Activated naive CD4-positive, alpha-beta T cell treated with anti-CD3 and anti-CD28 coated beads, Interleukin-2, amount 50 U/mL, for 72 hours (primary cell): ENCODE results near the gene LIPH. TPM values are rescaled to one million over a fixed set of nuclear protein-coding genes. Genes with fewer than 3 reads are reported as not detected.
A peak's percentile ranks its signal among the peaks of the same experiment; 100 is the strongest.
"Not testable (repeated sequence)": the region's sequence is repeated elsewhere in the genome, so short reads cannot be mapped to it uniquely, and the experiment has no call there.

Experiments
- ATAC-seq, 2 donors: fragments of 150-1000 bp; cut with Tn5 transposase; 2 replicates each; pipeline ENCODE4 v1.10.0; 2021; ENCODE audit warnings: mild to moderate bottlenecking in 2 of 2, moderate library complexity in 2 of 2
- DNase-seq, 2 donors: peaks; one replicate each; pipeline ENCODE4 v3.0.0; 2021 to 2022; ENCODE audit warnings: low spot score in 2 of 2
- H3K27ac Mint-ChIP-seq, 2 donors: one replicate each; pipeline ENCODE4 v1.8.0; 2022; ENCODE audit warnings: mild to moderate bottlenecking in 2 of 2, mixed read lengths in 2 of 2
- H3K36me3 Mint-ChIP-seq, 2 donors: one replicate each; pipeline ENCODE4 v1.8.0; 2022; ENCODE audit warnings: mixed read lengths in 2 of 2
- H3K9me3 Mint-ChIP-seq, 2 donors: one replicate each; pipeline ENCODE4 v1.8.0; 2022; ENCODE audit warnings: mixed read lengths in 2 of 2
- total RNA-seq, 2 donors: library from RNA; stranded (reverse); gene quantifications; one replicate each; pipeline ENCODE4 v1.2.3, GENCODE V29; 2022

The LIPH gene
- not detected for total RNA-seq

- no peak for DNase-seq
These were observed at the start of gene LIPH for GRCh38 chr3:185552358-185552877. Gene LIPH (minus strand): TSS chr3:185552588. CDS start chr3:185552471, 117 bp downstream.

GRCh38 chr3:185595526-185595925 is 43.1 kb upstream of the LIPH start:
- Mint-ChIP-seq H3K9me3 (no peaks in the 10 kb centered on the region), H3K27ac (peak overlapping the region; percentile 13 to 50), H3K36me3 (peaks cover 0 to 7% of the 10 kb centered on the region in 2 donors)
- no peak for ATAC-seq
- DNase-seq, result no peak

More at GRCh38 chr3:185552358-185552877, at the start of gene LIPH:
- peak within 1 kb of the TSS in 1 of 2 donors; percentile 8 for H3K27ac Mint-ChIP-seq
- ATAC-seq, result peak; percentile 92 to 94
- H3K9me3 Mint-ChIP-seq, result no peaks in the 10 kb centered on the region
- no peaks in the 10 kb centered on the region for H3K36me3 Mint-ChIP-seq

GRCh38 chr3:185594073-185594472 is 41.7 kb upstream of the LIPH start:
- ATAC-seq, result no peak
- H3K27ac Mint-ChIP-seq, result no peak overlapping the region
- H3K9me3 Mint-ChIP-seq, result no peaks in the 10 kb centered on the region
- H3K36me3 Mint-ChIP-seq, result peaks cover 0 to 2% of the 10 kb centered on the region in 2 donors
- no peak for DNase-seq

- ATAC-seq (no peak), DNase-seq (no peak)
- H3K36me3 Mint-ChIP-seq, result no peaks in the 10 kb centered on the region
- H3K9me3 Mint-ChIP-seq, result no peaks in the 10 kb centered on the region
- peak overlapping the region; percentile 91 to 96 for H3K27ac Mint-ChIP-seq
These were observed 34.3 kb upstream of the LIPH start for GRCh38 chr3:185586686-185587039.

GRCh38 chr3:185585859-185586685 is 33.7 kb upstream of the LIPH start, which contains the start of gene SENP2:
Gene SENP2 (plus strand): TSS chr3:185586295. CDS start chr3:185586414, 119 bp downstream.
- Mint-ChIP-seq H3K27ac (peak within 1 kb of the TSS; percentile 91 to 96), H3K9me3 (no peaks in the 10 kb centered on the region), H3K36me3 (no peaks in the 10 kb centered on the region)
- DNase-seq (peak; percentile 96 to 99), ATAC-seq (peak; percentile 96 to 97)

- Mint-ChIP-seq H3K36me3 (no peaks in the 10 kb centered on the region), H3K27ac (peak overlapping the region; percentile 91 to 96), H3K9me3 (no peaks in the 10 kb centered on the region)
- ATAC-seq (no peak), DNase-seq (no peak)
These were observed 33.1 kb upstream of the LIPH start for GRCh38 chr3:185585518-185585858.

GRCh38 chr3:185584686-185585085 is 32.3 kb upstream of the LIPH start:
- Mint-ChIP-seq H3K36me3 (no peaks in the 10 kb centered on the region), H3K9me3 (no peaks in the 10 kb centered on the region), H3K27ac (peak overlapping the region in 1 of 2 donors; percentile 91)
- no peak for ATAC-seq
- DNase-seq, result no peak

GRCh38 chr3:185583925-185584324 is 31.5 kb upstream of the LIPH start:
- no peak for DNase-seq
- H3K9me3 Mint-ChIP-seq, result no peaks in the 10 kb centered on the region
- ATAC-seq, result no peak
- no peak overlapping the region for H3K27ac Mint-ChIP-seq
- no peaks in the 10 kb centered on the region for H3K36me3 Mint-ChIP-seq

GRCh38 chr3:185582871-185583270 is 30.5 kb upstream of the LIPH start:
- Mint-ChIP-seq H3K36me3 (no peaks in the 10 kb centered on the region), H3K9me3 (no peaks in the 10 kb centered on the region), H3K27ac (no peak overlapping the region)
- no peak for DNase-seq
- no peak for ATAC-seq

GRCh38 chr3:185582236-185582635 is 29.8 kb upstream of the LIPH start:
- no peak overlapping the region for H3K27ac Mint-ChIP-seq
- DNase-seq (no peak), ATAC-seq (no peak)
- H3K36me3 Mint-ChIP-seq, result no peaks in the 10 kb centered on the region
- H3K9me3 Mint-ChIP-seq, result no peaks in the 10 kb centered on the region

- not testable (repeated sequence) for H3K27ac Mint-ChIP-seq
- H3K36me3 Mint-ChIP-seq, result peaks cover 6 to 11% of the 10 kb centered on the region in 2 donors
- peaks cover 11 to 12% of the 10 kb centered on the region in 2 donors for H3K9me3 Mint-ChIP-seq
- DNase-seq (peak in 1 of 2 donors; percentile 59), ATAC-seq (peak; percentile 78 to 80)
These were observed 22.9 kb upstream of the LIPH start for GRCh38 chr3:185575108-185575869.

- DNase-seq, result no peak
- no peak overlapping the region for H3K27ac Mint-ChIP-seq
- peaks cover 6 to 11% of the 10 kb centered on the region in 2 donors for H3K36me3 Mint-ChIP-seq
- H3K9me3 Mint-ChIP-seq, result peaks cover 11 to 12% of the 10 kb centered on the region in 2 donors
- no peak for ATAC-seq
These were observed 19.8 kb upstream of the LIPH start for GRCh38 chr3:185572183-185572582.

- Mint-ChIP-seq H3K9me3 (no peaks in the 10 kb centered on the region), H3K27ac (no peak overlapping the region), H3K36me3 (no peaks in the 10 kb centered on the region)
- no peak for DNase-seq
- ATAC-seq, result peak; percentile 36 to 37
These were observed 9.6 kb upstream of the LIPH start for GRCh38 chr3:185561958-185562357.

- no peak for DNase-seq
- Mint-ChIP-seq H3K27ac (no peak overlapping the region), H3K9me3 (no peaks in the 10 kb centered on the region), H3K36me3 (no peaks in the 10 kb centered on the region)
- ATAC-seq, result peak in 1 of 2 donors; percentile 53
These were observed 9.1 kb upstream of the LIPH start for GRCh38 chr3:185561374-185561943.

- Mint-ChIP-seq H3K9me3 (no peaks in the 10 kb centered on the region), H3K27ac (no peak overlapping the region), H3K36me3 (no peaks in the 10 kb centered on the region)
- ATAC-seq (no peak), DNase-seq (no peak)
These were observed 8.3 kb upstream of the LIPH start for GRCh38 chr3:185560676-185561075.

GRCh38 chr3:185559706-185560090 is 7.3 kb upstream of the LIPH start:
- ATAC-seq, result peak in 1 of 2 donors; percentile 5
- H3K9me3 Mint-ChIP-seq, result no peaks in the 10 kb centered on the region
- H3K36me3 Mint-ChIP-seq, result no peaks in the 10 kb centered on the region

GRCh38 chr3:185558395-185558794 is 6.0 kb upstream of the LIPH start:
- H3K27ac Mint-ChIP-seq, result peak overlapping the region in 1 of 2 donors; percentile 13
- no peaks in the 10 kb centered on the region for H3K36me3 Mint-ChIP-seq
- DNase-seq, result no peak
- H3K9me3 Mint-ChIP-seq, result no peaks in the 10 kb centered on the region
- ATAC-seq, result peak in 1 of 2 donors; percentile 64

More at GRCh38 chr3:185559706-185560090, 7.3 kb upstream of the LIPH start:
- no peak overlapping the region for H3K27ac Mint-ChIP-seq
- no peak for DNase-seq
